IPS-15b (cell line): ENCODE data around the gene EXOC3L1.

Source experiments
- H3K27me3 ChIP-seq: one replicate; pipeline ENCODE4 v1.6.1; 2013; ENCODE audit warnings: low read length; ENCODE audit not compliant: control insufficient read depth, insufficient read depth
- H3K36me3 ChIP-seq: one replicate; pipeline ENCODE4 v1.6.1; 2013; ENCODE audit warnings: low read length; ENCODE audit not compliant: control insufficient read depth, insufficient read depth
- H3K4me1 ChIP-seq: one replicate; pipeline ENCODE4 v1.6.1; 2013; ENCODE audit warnings: mild to moderate bottlenecking, low read length; ENCODE audit not compliant: control insufficient read depth, insufficient read depth
- H3K4me3 ChIP-seq: one replicate; pipeline ENCODE4 v1.5.1; 2013; ENCODE audit warnings: low read depth, low read length
- H3K9ac ChIP-seq: one replicate; pipeline ENCODE4 v1.6.1; 2013; ENCODE audit warnings: low read depth, mild to moderate bottlenecking, low read length
- H3K9me3 ChIP-seq: one replicate; pipeline ENCODE4 v1.6.1; 2013; ENCODE audit warnings: mild to moderate bottlenecking, low read length; ENCODE audit not compliant: control insufficient read depth, insufficient read depth

EXOC3L1 gene

GRCh38 chr16:67163999-67164558 lies 25.9 kb downstream of the EXOC3L1 start:
- Histone ChIP-seq H3K9ac (no peak overlapping the region), H3K4me3 (peak overlapping the region; percentile 48), H3K4me1 (peaks cover 6% of the 10 kb centered on the region), H3K9me3 (no peaks in the 10 kb centered on the region), H3K36me3 (no peaks in the 10 kb centered on the region), H3K27me3 (peaks cover 95% of the 10 kb centered on the region)

- no peak overlapping the region for H3K9ac ChIP-seq
- H3K36me3 ChIP-seq, result no peaks in the 10 kb centered on the region
- peak overlapping the region; percentile 48 for H3K4me3 ChIP-seq
- H3K27me3 ChIP-seq, result peaks cover 95% of the 10 kb centered on the region
- peaks cover 6% of the 10 kb centered on the region for H3K4me1 ChIP-seq
- no peaks in the 10 kb centered on the region for H3K9me3 ChIP-seq
These were observed 26.6 kb downstream of the EXOC3L1 start for GRCh38 chr16:67163164-67163998.

- Histone ChIP-seq H3K9me3 (no peaks in the 10 kb centered on the region), H3K36me3 (no peaks in the 10 kb centered on the region), H3K4me3 (peak overlapping the region; percentile 48), H3K9ac (no peak overlapping the region), H3K27me3 (peaks cover 95% of the 10 kb centered on the region), H3K4me1 (peaks cover 6% of the 10 kb centered on the region)
These were observed 27.3 kb downstream of the EXOC3L1 start for GRCh38 chr16:67162506-67163163.

GRCh38 chr16:67161595-67162058 lies 28.3 kb downstream of the EXOC3L1 start:
- Histone ChIP-seq H3K27me3 (peaks cover 95% of the 10 kb centered on the region), H3K9ac (no peak overlapping the region), H3K9me3 (no peaks in the 10 kb centered on the region), H3K4me1 (peaks cover 3% of the 10 kb centered on the region), H3K4me3 (peak overlapping the region; percentile 35), H3K36me3 (no peaks in the 10 kb centered on the region)

GRCh38 chr16:67158637-67159600 lies 31.0 kb downstream of the EXOC3L1 start:
- peaks cover 2% of the 10 kb centered on the region for H3K4me1 ChIP-seq
- peaks cover 95% of the 10 kb centered on the region for H3K27me3 ChIP-seq
- H3K9ac ChIP-seq, result no peak overlapping the region
- no peaks in the 10 kb centered on the region for H3K36me3 ChIP-seq
- no peaks in the 10 kb centered on the region for H3K9me3 ChIP-seq
- H3K4me3 ChIP-seq, result peak overlapping the region; percentile 71

- H3K4me3 ChIP-seq, result peak overlapping the region; percentile 71
These were observed 31.9 kb downstream of the EXOC3L1 start for GRCh38 chr16:67157892-67158635.

GRCh38 chr16:67157106-67157748 lies 32.7 kb downstream of the EXOC3L1 start:
- Histone ChIP-seq H3K4me1 (peaks cover 2% of the 10 kb centered on the region), H3K36me3 (no peaks in the 10 kb centered on the region), H3K9ac (no peak overlapping the region), H3K27me3 (peaks cover 95% of the 10 kb centered on the region), H3K9me3 (no peaks in the 10 kb centered on the region), H3K4me3 (no peak overlapping the region)

More at GRCh38 chr16:67157892-67158635, 31.9 kb downstream of the EXOC3L1 start:
- H3K36me3 ChIP-seq, result no peaks in the 10 kb centered on the region
- H3K27me3 ChIP-seq, result peaks cover 95% of the 10 kb centered on the region
- H3K9ac ChIP-seq, result no peak overlapping the region
- H3K9me3 ChIP-seq, result no peaks in the 10 kb centered on the region
- peaks cover 2% of the 10 kb centered on the region for H3K4me1 ChIP-seq

GRCh38 chr16:67156143-67156844 lies 33.6 kb downstream of the EXOC3L1 start:
- H3K27me3 ChIP-seq, result peaks cover 95% of the 10 kb centered on the region
- H3K9ac ChIP-seq, result no peak overlapping the region
- no peaks in the 10 kb centered on the region for H3K4me1 ChIP-seq
- H3K36me3 ChIP-seq, result no peaks in the 10 kb centered on the region
- no peaks in the 10 kb centered on the region for H3K9me3 ChIP-seq
- H3K4me3 ChIP-seq, result peak overlapping the region; percentile 18

- H3K27me3 ChIP-seq, result peaks cover 91% of the 10 kb centered on the region
- H3K4me3 ChIP-seq, result peak overlapping the region; percentile 41
- H3K4me1 ChIP-seq, result no peaks in the 10 kb centered on the region
- no peaks in the 10 kb centered on the region for H3K9me3 ChIP-seq
- H3K36me3 ChIP-seq, result no peaks in the 10 kb centered on the region
- no peak overlapping the region for H3K9ac ChIP-seq
These were observed 34.4 kb downstream of the EXOC3L1 start for GRCh38 chr16:67155295-67156142.
